Left colon (tissue), 2 donors: ENCODE results near the gene GNAS-AS1. TPM values are rescaled to one million over a fixed set of nuclear protein-coding genes. Genes with fewer than 3 reads are reported as not detected.

Experiments used
- ATAC-seq: fragments of 200-7000 bp; cut with Tn5 transposase; one replicate; pipeline ENCODE4 v1.9.1; 2020; ENCODE audit warnings: mild to moderate bottlenecking, moderate library complexity
- DNase-seq, 2 donors: peaks; one replicate each; pipeline ENCODE4 v3.0.0-alpha.2; 2020
- intact Hi-C, 2 donors: fragments of 100-400 bp; cut with DNase I in 1 of 2; cut with micrococcal nuclease in 1 of 2; formaldehyde crosslinking; loops; one replicate each; pipeline versions ENCODE4 v1.11.2 to v1.14.0; 2022; cut with DNase I, micrococcal nuclease
- total RNA-seq, 2 donors: library from RNA; stranded (reverse); fragmentation: NEBNext Ultra II Directional; extraction: Animal tissue kit (Norgen Biotek cat#: 25700); gene quantifications; one replicate each; pipeline ENCODE4 v1.2.1, GENCODE V29; 2021
- donor health status: DM: no; HTN: no; CAD: no.
- donor health status: DM: yes; HTN: yes; CAD: no.

GNAS-AS1 gene
- total RNA-seq, 2 donors from 2014 or later, result 0.87 to 1.1 TPM

- DNase-seq (no peak), ATAC-seq (no peak)
- intact Hi-C loops, result no loop called here
Measured at GRCh38 chr20:58797371-58798338, 53.0 kb downstream of the GNAS-AS1 start.

- ATAC-seq (no peak), DNase-seq (no peak)
- intact Hi-C loops, result no loop called here
Measured at GRCh38 chr20:58795923-58796245, 54.8 kb downstream of the GNAS-AS1 start.

- ATAC-seq, result no peak
- no peak for DNase-seq
- intact Hi-C loops, result no loop called here
Measured at GRCh38 chr20:58795181-58795922, 55.4 kb downstream of the GNAS-AS1 start.

- ATAC-seq, result no peak
- DNase-seq, result no peak
- intact Hi-C loops, result no loop called here
Measured at GRCh38 chr20:58794510-58795180, 56.1 kb downstream of the GNAS-AS1 start.

GRCh38 chr20:58793512-58794420 lies 56.9 kb downstream of the GNAS-AS1 start:
- ATAC-seq (no peak), DNase-seq (no peak)
- intact Hi-C loops, result no loop called here

- intact Hi-C loops, result no loop called here
- no peak for ATAC-seq
- no peak for DNase-seq
Measured at GRCh38 chr20:58792426-58792825, 58.3 kb downstream of the GNAS-AS1 start.

- intact Hi-C loops, result no loop called here
- DNase-seq, result no peak
- ATAC-seq, result no peak
Measured at GRCh38 chr20:58791286-58791685, 59.4 kb downstream of the GNAS-AS1 start.

GRCh38 chr20:58790454-58790853 lies 60.2 kb downstream of the GNAS-AS1 start:
- ATAC-seq, result no peak
- no peak for DNase-seq
- intact Hi-C loops, result no loop called here

GRCh38 chr20:58788896-58789544 lies 61.7 kb downstream of the GNAS-AS1 start:
- ATAC-seq (no peak), DNase-seq (no peak)
- intact Hi-C loops, result no loop called here

GRCh38 chr20:58787211-58788005 lies 63.3 kb downstream of the GNAS-AS1 start:
- ATAC-seq (no peak), DNase-seq (no peak)
- intact Hi-C loops, result no loop called here

GRCh38 chr20:58784321-58785074 lies 66.2 kb downstream of the GNAS-AS1 start:
- DNase-seq (no peak), ATAC-seq (no peak)
- intact Hi-C loops, result no loop called here

GRCh38 chr20:58783511-58784011 lies 67.1 kb downstream of the GNAS-AS1 start:
- no peak for DNase-seq
- intact Hi-C loops, result no loop called here

GRCh38 chr20:58781138-58781537 lies 69.6 kb downstream of the GNAS-AS1 start:
- ATAC-seq (no peak), DNase-seq (no peak)
- intact Hi-C loops, result no loop called here

More at GRCh38 chr20:58783511-58784011, 67.1 kb downstream of the GNAS-AS1 start:
- ATAC-seq, result no peak

GRCh38 chr20:58778760-58779159 lies 71.9 kb downstream of the GNAS-AS1 start:
- no peak for ATAC-seq

GRCh38 chr20:58777657-58778056 lies 73.0 kb downstream of the GNAS-AS1 start:
- intact Hi-C loops, result no loop called here
- DNase-seq, result no peak
- ATAC-seq, result no peak

More at GRCh38 chr20:58778760-58779159, 71.9 kb downstream of the GNAS-AS1 start:
- intact Hi-C loops, result no loop called here
- DNase-seq, result no peak

GRCh38 chr20:58776109-58776508 lies 74.6 kb downstream of the GNAS-AS1 start:
- intact Hi-C loops, result no loop called here
- ATAC-seq (no peak), DNase-seq (no peak)
